ENCODE data around the gene CPNE5.
"Not testable (repeated sequence)": the region's sequence is repeated elsewhere in the genome, so short reads cannot be mapped to it uniquely, and the experiment has no call there.

CPNE5 gene

GRCh38 chr6:36817847-36818246, 21.4 kb downstream of the CPNE5 start:
- H3K4me1 ChIP-seq, result peaks cover under 1% of the 10 kb centered on the region; the same call in 1 of the 2 replicates
- TF ChIP-seq, protein P1, sequence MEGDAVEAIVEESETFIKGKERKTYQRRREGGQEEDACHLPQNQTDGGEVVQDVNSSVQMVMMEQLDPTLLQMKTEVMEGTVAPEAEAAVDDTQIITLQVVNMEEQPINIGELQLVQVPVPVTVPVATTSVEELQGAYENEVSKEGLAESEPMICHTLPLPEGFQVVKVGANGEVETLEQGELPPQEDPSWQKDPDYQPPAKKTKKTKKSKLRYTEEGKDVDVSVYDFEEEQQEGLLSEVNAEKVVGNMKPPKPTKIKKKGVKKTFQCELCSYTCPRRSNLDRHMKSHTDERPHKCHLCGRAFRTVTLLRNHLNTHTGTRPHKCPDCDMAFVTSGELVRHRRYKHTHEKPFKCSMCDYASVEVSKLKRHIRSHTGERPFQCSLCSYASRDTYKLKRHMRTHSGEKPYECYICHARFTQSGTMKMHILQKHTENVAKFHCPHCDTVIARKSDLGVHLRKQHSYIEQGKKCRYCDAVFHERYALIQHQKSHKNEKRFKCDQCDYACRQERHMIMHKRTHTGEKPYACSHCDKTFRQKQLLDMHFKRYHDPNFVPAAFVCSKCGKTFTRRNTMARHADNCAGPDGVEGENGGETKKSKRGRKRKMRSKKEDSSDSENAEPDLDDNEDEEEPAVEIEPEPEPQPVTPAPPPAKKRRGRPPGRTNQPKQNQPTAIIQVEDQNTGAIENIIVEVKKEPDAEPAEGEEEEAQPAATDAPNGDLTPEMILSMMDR (IDR thresholded peaks at IDR 0.05; ENCODE audit: low read depth, low read length), result no peak
- DNase-seq, result no peak
- H3K4me3 ChIP-seq (ENCODE audit: low read depth, low read length), result no peak overlapping the region
- no peaks in the 10 kb centered on the region for H3K27me3 ChIP-seq
- H3K36me3 ChIP-seq, result no peaks in the 10 kb centered on the region
- no peaks in the 10 kb centered on the region for H3K9me3 ChIP-seq

GRCh38 chr6:36817176-36817817, 21.9 kb downstream of the CPNE5 start:
- TF ChIP-seq, protein P1 (IDR thresholded peaks at IDR 0.05; ENCODE audit: low read depth, low read length), result no peak
- no peaks in the 10 kb centered on the region for H3K36me3 ChIP-seq
- no peaks in the 10 kb centered on the region for H3K27me3 ChIP-seq
- no peaks in the 10 kb centered on the region for H3K4me1 ChIP-seq
- no peaks in the 10 kb centered on the region for H3K9me3 ChIP-seq
- DNase-seq, result no peak
- H3K4me3 ChIP-seq (ENCODE audit: low read depth, low read length), result no peak overlapping the region

GRCh38 chr6:36815962-36816735, 23.1 kb downstream of the CPNE5 start:
- H3K9me3 ChIP-seq, result no peaks in the 10 kb centered on the region
- DNase-seq, result no peak
- H3K4me3 ChIP-seq (ENCODE audit: low read depth, low read length), result no peak overlapping the region
- TF ChIP-seq, protein P1 (IDR thresholded peaks at IDR 0.05; ENCODE audit: low read depth, low read length), result no peak
- H3K36me3 ChIP-seq, result no peaks in the 10 kb centered on the region
- H3K4me1 ChIP-seq, result no peaks in the 10 kb centered on the region
- no peaks in the 10 kb centered on the region for H3K27me3 ChIP-seq

DNA sequence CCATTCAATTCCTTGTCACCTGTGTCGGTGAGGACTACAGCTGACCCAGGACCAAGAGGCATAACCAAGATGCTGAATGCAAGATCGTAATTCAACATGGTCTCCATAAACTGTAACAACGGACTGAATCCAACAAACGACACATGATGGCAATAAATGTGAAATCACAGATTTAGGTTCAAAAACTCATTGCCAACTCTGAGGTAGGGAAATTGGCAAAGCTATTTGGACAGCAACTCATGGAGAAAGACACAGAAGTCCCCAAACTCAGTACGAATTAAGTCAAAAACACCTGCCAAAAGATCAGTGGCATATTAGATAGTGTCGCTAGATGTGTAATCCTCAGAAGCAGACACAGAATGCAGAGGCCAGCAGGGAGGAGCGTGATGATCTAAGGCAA, 25.0 kb downstream of the CPNE5 start:
- no peak for DNase-seq
- Histone ChIP-seq H3K27me3 (no peaks in the 10 kb centered on the region; the same call in 1 of the 2 replicates), H3K4me3 (ENCODE audit: low read depth, low read length) (no peak overlapping the region), H3K9me3 (no peaks in the 10 kb centered on the region), H3K4me1 (peaks cover 5% of the 10 kb centered on the region), H3K36me3 (no peaks in the 10 kb centered on the region)
- TF ChIP-seq, protein P1 (IDR thresholded peaks at IDR 0.05; ENCODE audit: low read depth, low read length), result no peak

DNA sequence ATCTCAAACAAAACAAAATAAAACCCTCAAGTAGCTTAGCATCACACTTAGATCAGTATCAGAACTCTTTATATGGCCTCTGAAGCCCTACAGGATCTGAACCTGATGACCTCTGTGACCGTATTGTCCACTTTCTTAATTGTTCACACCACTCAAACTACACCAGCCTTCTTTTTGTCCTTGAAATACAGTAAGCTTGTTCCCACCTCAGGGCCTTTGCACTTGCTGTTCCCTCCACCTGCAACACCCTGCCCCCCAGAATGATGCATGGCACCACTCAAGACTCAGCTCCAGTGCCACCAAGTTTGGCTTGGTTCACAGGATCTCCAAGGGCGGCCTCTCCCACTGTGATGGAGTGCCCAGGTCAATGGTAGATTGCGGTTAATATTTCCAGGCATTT, 25.7 kb downstream of the CPNE5 start:
- no peaks in the 10 kb centered on the region; the same call in 1 of the 2 replicates for H3K27me3 ChIP-seq
- TF ChIP-seq, protein P1 (IDR thresholded peaks at IDR 0.05; ENCODE audit: low read depth, low read length), result no peak
- H3K36me3 ChIP-seq, result no peaks in the 10 kb centered on the region
- H3K4me3 ChIP-seq (ENCODE audit: low read depth, low read length), result no peak overlapping the region
- no peaks in the 10 kb centered on the region for H3K9me3 ChIP-seq
- DNase-seq, result no peak
- H3K4me1 ChIP-seq, result peaks cover 5% of the 10 kb centered on the region

GRCh38 chr6:36813047-36813446, 26.2 kb downstream of the CPNE5 start:
- H3K4me1 ChIP-seq; H3K27me3 ChIP-seq; H3K4me3 ChIP-seq (ENCODE audit: low read depth, low read length); H3K9me3 ChIP-seq; DNase-seq; H3K36me3 ChIP-seq: not testable (repeated sequence)
